EL (cell line): Measurements from ENCODE around the gene NKD1.

Source experiments
- DNase-seq: peaks from one replicate; pipeline ENCODE4 v3.0.0-alpha.2; 2016

The NKD1 gene

GRCh38 chr16:50697881-50698767, 149.9 kb downstream of the NKD1 start:
- peak; percentile 52 for DNase-seq
